Cerebellar nuclear complex (tissue), 1 donor: ENCODE data around the gene SLCO3A1.

ENCODE experiments used
- DNase-seq, 2 experiments: peaks; one replicate each; lab custom pipeline; 2025; lab: John Stamatoyannopoulos, UW

SLCO3A1 gene

DNA sequence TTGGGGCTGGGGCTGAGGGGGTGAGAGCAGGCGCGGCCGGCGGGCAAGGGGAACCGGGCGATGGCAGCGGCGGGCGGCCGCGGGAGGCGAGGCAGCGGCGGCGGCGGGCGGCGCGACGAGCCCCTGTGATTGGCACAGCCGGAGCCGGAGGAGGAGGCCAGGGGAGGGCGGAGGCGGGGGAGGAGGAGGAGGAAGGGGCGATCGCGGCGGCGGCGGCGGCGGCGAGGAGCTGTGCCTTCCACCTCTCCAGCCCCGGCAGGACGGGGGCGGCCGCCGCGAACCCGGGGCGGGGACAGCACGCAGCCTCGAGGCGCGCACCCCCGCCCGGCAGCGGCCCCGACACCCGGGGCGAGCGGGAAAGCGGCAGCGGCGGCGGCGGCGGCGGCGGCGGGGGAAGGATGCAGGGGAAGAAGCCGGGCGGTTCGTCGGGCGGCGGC lies at the start of gene SLCO3A1:
Gene SLCO3A1 (plus strand): TSS at position 198 of the 437 bp plus-strand sequence.
- DNase-seq, result no peak

DNA sequence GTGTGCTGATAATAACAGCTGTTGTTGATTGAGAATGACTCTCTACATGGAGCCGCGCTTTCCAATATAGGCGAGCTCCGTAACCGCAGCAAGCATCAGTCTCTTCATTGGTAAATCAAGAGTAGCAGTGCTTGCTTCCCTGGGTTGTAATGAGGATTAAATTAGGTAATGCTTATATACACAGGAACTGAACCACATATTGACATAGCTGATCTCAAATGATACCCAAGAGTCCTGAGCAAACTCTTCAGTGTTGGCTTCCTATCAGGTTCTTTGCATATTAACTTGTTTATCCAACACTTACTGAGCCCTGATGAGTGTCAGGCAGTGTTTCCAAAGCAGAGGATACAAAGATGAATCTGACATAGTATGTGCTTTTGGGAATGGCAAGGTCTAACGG lies 46.4 kb upstream of the SLCO3A1 start:
- no peak for DNase-seq

GRCh38 chr15:91813924-91814323 lies 39.6 kb upstream of the SLCO3A1 start:
- no peak for DNase-seq

DNA sequence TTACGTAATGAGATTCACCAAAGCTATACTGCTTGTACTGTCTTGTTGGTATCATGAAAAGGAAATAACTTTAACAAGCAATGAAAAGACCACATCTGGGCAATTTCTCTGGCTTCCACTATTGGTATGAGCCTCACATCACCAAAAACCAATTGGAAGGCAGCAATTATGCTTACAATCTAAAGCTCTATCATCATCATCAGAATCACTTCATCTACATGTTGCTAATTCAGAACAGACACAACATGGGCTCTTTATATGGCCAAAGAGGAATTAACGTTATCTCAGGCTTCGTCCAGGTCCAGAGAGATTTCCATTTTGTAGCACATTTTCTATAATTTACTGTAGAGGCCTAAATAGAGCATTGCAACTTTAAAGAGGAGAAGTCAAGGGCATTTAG lies 36.6 kb upstream of the SLCO3A1 start:
- DNase-seq, result no peak

GRCh38 chr15:91821458-91821857 lies 32.0 kb upstream of the SLCO3A1 start:
- DNase-seq, result no peak

- DNase-seq, result no peak
Observed at GRCh38 chr15:91824256-91824655, 29.3 kb upstream of the SLCO3A1 start.

DNA sequence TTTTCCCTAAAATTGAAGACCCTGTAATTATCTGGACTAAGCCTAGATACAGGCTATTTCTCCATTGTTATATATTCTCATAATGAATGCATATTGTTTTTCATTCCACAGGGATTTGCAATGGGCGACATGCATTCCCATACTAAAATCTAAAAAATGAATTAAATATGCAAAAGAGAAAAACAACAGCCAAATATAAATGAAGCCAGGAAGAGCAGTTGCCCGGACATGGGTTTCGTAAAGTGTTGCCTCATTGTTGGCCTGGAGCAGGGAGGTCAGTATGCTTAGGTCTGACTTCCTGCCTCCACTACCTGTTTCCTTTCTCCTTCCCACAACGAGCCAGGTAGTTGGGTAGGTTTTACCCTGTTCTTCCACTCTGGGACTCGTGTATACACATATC lies 27.1 kb upstream of the SLCO3A1 start:
- DNase-seq, result no peak

GRCh38 chr15:91833056-91833455 lies 20.5 kb upstream of the SLCO3A1 start:
- no peak for DNase-seq

- DNase-seq, result no peak
Observed at GRCh38 chr15:91839867-91840266, 13.6 kb upstream of the SLCO3A1 start.

DNA sequence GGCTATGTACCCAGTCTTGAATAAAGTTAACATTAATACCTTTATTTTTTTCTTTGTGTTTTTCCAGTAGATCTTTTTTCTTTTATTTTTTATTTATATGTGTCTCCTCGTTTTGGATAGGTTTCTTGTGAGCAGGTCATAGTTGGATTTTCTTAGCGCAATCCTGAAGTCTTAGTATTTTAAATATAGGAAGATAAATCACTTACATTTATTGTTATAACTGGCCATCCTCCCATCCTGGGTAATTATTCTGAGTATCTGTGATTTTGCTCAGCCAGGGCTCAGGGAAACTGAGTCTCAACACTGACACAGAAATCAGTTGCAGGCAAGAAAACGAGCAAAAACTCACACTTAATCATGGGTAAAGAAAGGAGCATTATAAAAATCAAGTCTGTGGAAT lies 11.6 kb upstream of the SLCO3A1 start:
- no peak for DNase-seq

GRCh38 chr15:91844341-91844740 lies 9.2 kb upstream of the SLCO3A1 start:
- DNase-seq, result no peak

DNA sequence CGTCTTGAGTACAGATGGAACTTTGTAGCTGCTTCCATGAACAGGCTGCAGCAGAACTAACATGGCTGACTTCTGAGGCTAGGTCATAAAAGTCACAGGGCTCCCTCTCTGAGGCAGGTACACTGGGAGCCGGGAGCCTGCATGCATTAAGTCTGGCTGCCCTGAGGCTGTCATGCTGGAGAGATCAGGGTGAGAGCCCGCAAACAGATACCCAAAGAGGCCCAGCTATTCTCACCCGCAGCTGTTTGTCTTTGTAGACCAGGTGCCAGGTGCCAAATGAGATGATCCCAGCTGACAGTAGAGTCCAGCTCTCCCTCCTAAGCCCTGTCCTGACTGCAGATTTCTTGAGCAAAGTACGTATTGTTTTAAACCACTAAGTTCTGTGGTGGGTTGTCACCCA lies 8.6 kb upstream of the SLCO3A1 start:
- DNase-seq, result no peak

- no peak for DNase-seq
Observed at GRCh38 chr15:91845720-91846119, 7.8 kb upstream of the SLCO3A1 start.

DNA sequence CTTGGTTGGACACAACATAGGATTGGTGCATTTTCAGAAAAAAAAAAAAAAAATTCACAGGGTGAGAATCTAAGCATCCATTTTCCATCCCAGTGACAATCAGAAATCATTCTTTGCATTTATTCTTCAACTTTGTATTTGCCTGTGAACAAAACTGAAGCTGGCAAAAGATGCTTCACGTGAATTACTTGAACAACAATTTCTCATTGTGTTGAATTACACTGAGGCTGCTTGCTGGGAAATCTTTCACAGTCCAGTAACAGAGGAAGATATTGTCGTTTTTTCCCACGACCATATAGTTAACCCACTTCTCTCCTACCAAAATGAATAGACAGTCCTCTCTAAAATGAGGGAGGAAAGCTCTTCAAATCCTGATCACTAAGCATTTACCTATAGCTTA lies 4.3 kb upstream of the SLCO3A1 start:
- DNase-seq, result no peak

- no peak for DNase-seq
Observed at GRCh38 chr15:91849749-91850161, 3.8 kb upstream of the SLCO3A1 start.

DNA sequence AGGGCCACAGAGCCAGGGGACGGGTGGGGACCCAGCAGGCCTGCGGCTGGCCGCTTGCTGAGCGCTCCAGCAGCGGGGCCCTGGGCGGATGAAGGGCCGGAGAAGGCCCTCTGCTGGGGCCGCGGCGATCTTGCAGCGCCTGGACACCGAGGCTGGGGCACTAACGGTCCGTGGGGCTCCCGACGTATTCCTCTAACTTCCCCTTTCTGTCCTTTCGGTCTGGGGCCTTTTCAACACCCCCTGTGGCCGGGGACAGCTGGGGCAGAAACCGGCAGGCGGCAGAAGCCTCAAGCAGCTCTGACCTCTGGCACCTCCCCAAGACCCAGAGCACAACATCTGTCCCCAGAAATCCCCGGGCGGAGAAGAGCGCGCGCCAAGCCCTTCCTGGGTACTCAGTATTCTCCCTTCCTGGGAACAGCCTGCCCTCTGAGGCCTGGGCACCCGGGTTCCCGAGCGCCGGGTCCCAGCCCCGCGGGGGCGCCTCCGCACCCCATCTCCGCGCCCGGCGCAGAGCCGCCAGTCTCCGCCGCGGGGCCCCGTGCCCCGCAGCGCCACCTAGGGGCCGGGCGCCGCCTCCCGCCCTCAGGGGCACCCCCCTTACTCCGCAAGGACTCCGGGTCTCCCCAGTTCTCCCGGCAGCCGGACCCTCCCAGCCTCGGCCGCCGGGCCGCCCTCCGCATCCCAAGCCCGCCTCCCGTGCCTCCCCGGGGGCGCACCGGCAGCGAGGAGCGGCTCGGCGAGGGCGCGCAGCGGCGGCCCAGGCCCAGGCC lies 582 bp upstream of the SLCO3A1 start:
- DNase-seq, result no peak

DNA sequence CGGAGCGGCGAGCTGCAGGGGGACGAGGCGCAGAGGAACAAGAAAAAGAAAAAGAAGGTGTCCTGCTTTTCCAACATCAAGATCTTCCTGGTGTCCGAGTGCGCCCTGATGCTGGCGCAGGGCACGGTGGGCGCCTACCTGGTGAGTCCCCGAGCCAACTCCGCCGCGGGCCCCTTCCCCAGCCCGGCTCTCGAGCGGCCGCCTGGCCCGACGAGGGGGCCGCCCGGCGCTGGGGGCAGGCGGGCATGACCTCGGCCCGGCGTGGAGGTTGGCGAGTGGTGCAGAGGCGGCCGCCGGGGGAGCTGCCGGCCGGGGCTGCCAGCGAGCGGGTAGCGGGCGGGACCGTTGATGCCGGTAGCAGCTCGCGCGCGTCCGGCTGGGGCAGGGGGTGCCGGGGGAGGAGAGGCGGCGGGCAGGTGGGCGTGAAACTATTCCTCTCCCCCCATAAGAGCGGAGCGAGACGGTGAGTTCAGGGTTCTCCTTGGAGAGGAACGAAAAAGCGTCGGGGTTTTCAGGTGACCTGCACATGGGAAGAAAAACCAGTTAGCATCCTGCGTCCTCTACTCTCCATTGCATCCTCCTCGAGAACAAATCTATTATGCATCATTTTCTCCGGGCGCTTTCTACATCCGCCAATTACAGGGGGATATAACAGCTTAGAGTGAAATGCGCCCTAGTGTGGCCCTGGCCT lies 585 bp downstream of the SLCO3A1 start:
- DNase-seq, result no peak

GRCh38 chr15:91854639-91854990 lies 1.1 kb downstream of the SLCO3A1 start:
- DNase-seq, result no peak

DNA sequence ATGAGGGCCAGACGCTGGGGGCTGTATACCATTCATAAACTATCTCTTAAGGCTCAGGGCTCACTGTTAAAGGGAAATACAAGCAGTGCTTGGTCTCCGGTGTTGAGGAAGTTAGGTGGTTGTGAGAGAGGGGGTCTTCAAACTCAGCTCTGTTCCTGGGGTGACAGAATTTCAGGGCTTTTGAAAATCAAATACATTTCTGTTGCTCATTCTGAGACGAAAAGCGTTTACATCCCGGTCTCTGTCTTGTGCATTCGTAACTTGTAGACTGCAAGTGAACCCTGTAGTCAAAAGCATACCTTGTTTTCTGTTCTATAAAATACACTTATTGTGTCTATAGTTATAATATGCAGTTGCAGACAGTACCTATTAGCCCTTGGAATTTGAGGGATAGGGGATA lies 1.7 kb downstream of the SLCO3A1 start:
- no peak for DNase-seq

- peak in 1 of 2 experiments; percentile 27 for DNase-seq
Observed at GRCh38 chr15:91855684-91856489, 2.4 kb downstream of the SLCO3A1 start.

GRCh38 chr15:91857224-91857585 lies 3.7 kb downstream of the SLCO3A1 start:
- DNase-seq, result no peak

DNA sequence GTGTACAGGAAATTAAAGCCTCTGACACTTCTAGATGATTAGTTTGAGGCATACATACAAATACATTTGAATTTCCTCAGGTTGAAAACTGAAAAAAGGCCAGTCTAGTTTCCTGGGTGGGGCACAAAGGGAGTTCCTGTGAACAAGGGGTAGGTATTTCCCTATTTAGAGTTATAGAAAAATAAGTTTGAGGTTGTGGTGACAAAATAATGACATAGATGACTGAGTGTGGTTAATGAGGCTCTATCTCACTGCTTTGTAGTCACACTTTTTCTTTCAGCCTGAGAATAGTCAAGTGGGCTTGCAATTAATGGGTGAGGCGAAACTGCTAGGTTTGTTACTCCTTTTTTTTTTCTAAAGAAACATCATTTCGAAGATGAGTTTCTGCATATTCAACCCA lies 4.3 kb downstream of the SLCO3A1 start:
- DNase-seq, result no peak

DNA sequence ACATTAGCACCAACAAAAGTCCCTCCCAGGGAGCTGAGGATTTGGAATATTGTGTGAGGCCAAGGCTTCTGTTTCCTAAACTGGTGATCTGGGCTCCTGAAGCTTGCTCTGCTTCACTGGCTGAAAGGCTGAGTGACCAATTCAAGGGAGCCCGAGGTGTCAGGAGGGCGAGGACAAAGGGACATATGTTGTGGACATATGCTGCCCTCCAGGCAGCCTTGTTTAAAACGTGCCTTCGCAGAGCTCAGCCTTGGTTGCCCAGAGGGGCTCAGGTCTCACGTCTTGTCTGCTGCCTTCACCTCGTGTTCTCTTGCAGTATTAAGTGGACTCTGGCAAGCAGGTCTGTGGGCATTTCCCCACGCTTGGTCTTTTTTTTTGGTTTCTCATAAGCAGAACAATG lies 7.0 kb downstream of the SLCO3A1 start:
- DNase-seq, result peak in 1 of 2 experiments; percentile 55
